DMS153 (cell line): ENCODE results near the gene TBC1D21.

ENCODE experiments used
- DNase-seq: peaks from one replicate; lab custom pipeline; 2025; lab: John Stamatoyannopoulos, UW

TBC1D21 gene

GRCh38 chr15:73873456-73873855 lies at the start of gene TBC1D21:
TSS of gene TBC1D21 (plus strand) at chr15:73873564. CDS start at chr15:73873710, 146 bp downstream.
- DNase-seq = no peak

DNA sequence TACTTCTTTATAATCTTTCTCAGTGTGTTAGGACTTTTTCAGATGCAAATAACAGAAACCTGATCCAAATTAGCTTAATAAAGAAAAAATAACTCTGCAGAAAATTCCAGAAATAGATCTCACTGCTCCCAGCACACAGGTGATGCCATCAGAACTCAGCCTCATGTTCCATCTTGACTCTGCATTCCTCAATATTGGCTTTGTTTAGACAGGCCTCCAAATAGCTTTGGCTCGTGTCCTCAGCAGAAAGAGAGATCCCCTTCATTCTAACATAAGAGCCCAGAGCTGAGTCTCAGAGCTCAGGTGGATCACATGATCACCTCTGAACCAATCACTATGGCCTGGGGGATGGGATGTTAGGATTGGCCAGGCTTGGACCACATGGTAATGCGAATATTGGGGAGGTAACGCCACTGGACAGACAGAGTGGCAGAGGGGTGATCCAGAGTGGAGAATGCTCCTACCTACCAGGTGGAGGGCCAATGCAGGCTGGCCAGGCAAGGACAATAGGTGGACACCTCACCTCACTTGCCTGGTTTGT lies 46.6 kb upstream of the TBC1D21 start:
- no peak for DNase-seq

DNA sequence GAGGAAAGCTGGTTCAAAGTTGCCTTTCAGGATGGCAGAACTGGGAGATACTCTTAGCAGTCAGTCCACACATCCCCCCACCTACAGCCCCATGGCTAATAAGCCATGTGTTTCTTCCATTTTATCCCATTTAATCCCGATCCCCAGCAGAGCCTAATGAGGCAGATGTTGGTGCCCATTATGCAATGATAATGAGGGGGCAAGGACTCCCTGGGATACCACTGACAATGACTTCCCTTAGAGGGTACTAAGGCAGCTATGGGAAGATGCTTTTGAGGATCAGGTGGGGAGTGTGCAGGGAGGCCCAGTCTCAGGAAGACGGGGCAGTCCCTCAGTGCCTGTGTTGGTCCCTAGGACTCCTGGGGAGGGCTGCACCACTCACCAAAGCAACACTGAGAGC lies 43.8 kb upstream of the TBC1D21 start:
- no peak for DNase-seq

DNA sequence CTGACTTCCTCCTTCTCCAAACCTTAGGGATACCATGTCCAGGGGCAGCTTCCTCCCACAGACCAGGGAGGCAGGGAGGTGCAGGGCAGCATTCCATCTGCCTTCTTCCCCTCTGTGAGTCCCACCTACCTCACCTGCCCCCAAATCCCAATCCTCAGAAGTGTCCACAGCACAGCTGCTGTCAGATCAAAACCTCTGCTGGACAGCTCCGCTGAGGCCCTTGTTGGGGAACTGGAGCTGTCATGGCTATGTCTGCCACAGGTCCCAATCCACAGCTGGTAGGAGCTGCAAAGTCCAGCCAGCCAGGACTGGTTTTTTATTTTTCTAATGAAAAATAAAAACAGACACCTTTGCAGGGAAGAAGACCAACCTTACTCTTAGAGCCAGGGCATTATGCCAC lies 40.7 kb upstream of the TBC1D21 start:
- no peak for DNase-seq

- DNase-seq = no peak
Measured at GRCh38 chr15:73836845-73837244, 36.5 kb upstream of the TBC1D21 start.

DNA sequence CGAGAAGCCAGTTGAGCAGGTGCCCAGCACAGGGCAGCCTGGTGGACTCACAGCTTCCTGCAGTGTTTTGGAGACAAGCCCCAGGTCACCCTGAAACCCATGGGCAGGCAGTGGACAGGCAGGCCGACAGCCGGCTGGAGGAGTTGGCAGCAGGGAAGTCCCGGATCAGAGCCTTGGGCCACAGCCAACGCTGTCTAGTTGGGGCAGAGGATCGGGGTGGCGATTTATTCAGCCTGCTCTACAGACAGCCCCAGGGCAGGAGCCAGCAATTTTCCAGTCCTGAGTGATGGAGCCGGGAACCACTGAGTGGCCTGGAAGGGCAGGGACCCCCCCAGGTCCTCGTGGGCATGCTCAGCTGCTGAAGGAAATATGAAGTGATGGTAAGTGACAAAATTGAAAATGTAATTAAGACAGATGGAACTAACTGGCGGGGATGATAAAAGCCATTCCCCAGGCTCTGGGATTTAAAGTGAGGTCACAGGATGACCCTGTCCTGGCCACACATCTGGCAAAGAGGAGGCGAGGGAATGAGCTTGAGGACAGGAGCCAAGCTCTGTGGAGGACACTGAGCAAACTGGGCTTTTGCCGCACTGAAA lies 34.4 kb upstream of the TBC1D21 start:
- DNase-seq = no peak

- DNase-seq = no peak
Measured at GRCh38 chr15:73839699-73840377, 33.5 kb upstream of the TBC1D21 start.

DNA sequence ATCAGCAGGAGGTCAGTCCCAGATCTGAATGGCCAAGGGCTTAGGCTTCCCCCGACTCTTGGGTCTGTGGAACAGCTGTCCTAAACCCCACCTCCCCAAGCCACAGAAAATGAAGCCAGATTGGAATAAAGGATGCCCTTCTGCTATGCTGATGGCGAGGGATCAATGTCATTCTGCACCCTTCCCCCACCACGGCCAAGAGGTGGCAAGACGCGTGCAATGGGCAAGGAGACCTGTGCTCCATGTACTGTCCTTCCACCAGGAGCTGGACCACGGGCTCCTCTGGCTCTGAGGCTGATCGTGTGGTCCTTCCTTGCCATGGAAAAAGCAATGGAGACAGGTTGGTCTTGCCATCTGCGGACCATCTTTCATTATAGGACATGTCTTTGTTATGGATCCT lies 32.6 kb upstream of the TBC1D21 start:
- no peak for DNase-seq

- no peak for DNase-seq
Measured at GRCh38 chr15:73841756-73842725, 31.3 kb upstream of the TBC1D21 start.

DNA sequence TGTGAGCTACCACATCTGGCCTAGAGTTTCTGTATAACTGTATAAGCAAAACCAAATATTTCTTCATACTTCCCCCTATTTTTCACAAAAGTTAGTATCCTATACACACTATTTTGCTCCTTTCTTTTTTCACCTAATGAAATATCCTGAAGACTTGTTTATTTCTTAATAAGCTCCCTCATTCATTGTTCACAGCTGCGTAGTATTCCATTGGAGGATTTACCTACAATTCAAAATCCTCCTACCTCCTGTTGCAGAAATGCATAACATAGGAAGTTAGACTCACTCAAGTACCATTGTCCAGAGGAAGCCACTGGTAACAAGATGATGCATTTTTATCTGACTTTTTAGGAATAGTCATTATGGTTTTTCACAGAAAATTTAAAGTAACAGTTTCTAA lies 29.6 kb upstream of the TBC1D21 start:
- no peak for DNase-seq

DNA sequence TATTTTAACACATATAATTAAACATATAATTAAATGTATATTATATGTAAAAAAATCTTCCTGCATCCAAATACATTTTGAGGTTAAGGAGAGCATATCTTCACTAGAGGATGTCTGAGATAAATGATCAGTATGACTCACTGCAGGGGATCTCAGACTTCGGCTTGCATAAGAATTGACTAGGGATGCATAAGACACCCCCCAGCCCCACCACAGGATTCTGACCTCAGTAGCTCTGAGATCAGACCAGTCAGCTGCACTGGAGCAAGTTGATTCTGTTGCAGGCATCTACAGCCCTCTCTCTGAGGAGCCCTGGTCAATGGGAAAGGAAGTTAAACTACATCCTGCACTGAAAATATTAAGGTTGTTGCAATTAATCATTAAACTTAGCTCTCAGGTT lies 29.0 kb upstream of the TBC1D21 start:
- no peak for DNase-seq

DNA sequence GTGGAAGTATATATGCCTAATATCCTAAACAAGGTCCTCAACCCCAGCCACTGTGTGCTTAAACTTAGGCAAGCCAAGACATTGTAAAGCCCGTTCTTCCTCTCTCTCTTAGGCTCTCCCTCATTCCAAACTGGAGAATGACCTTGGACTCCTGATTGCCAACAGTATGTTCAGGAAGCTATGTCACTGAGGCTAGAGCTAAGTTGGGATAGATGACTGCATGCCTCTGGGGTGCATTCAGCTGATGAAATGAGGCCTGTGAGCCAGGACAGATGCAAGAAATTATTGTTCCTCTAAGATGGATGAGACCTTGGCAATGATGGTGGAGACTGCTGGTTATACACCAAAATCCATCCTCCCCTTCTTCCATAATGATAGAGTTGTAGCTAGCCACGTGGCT lies 27.9 kb upstream of the TBC1D21 start:
- no peak for DNase-seq

DNA sequence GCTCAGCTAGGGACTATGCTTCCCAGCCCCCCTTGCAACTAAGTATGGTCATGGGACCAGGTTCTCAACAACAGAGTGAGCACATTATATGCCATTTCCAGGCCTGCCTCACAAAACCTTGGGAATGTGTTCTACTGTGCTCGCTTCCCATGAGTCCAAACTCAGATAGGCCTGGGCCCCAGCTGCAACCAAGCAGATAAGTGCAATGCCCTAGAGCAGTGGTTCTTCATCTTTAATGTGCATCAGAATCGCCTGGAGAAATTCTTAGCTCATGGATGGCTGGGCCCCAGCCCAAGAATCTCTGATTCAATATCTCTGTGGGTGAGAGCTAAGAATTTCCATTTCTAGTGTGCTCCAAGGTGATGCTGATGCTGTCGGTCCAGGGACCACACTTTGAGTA lies 27.5 kb upstream of the TBC1D21 start:
- DNase-seq = no peak

DNA sequence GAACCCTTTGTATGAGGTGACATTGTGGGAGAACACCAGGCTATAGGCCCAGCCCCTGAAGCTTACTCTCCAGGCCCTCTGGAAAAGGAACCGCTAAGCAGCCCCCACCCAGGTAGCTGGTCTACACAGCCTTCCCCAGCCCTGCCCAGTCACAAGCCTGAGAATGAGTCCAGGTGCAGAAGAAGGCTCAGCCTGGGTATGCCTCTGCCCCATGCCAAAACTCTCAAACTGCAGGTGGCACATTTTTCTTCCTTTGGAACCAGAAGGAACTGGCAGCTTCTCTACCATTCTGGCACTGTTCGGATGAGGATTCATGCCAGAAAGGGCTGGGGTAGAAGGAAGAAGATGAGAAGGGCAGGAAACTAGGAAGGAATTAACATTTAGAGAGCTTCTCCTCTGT lies 23.7 kb upstream of the TBC1D21 start:
- DNase-seq = no peak

GRCh38 chr15:73850228-73850627 lies 23.1 kb upstream of the TBC1D21 start:
- DNase-seq = no peak

DNA sequence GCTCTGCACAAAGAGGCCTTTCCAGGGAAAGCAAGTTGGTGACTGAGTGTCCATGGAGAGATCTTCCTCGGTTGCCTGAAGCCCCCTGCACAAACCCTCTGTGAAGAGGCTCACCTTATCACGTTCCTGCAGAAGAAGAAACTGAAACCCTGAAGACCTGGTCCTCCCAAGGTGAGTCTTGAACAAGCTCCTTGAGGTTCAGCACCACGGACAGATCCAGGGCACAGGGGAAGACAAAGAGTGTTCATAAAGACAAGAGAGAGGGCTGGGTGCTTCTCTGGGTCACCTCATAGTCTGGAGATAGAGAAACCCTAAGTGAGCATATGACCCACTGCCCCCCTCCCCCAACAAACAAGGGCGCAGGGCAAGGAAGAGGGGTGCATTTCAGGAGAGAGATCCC lies 21.7 kb upstream of the TBC1D21 start:
- DNase-seq = no peak

DNA sequence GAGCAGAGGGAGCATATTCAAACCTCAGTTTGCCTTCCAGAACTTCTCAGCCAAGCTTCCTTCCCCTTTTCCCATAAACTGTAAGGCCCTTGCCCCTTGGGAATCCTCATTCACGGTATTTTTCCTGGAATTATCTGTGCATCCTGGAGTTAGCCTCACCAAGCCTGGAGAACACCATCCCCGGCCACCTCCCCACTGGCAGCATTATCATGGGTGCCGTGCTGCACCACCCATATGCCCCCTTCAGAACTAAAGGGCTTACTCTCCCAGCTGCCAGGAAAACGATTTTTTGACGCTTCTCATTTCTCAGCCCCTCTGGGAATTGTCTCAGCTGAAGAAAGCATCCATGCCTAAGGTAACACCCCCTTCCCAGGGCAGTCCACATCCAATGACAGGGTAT lies 20.9 kb upstream of the TBC1D21 start:
- no peak for DNase-seq

GRCh38 chr15:73854265-73854664 lies 19.1 kb upstream of the TBC1D21 start:
- DNase-seq = no peak

DNA sequence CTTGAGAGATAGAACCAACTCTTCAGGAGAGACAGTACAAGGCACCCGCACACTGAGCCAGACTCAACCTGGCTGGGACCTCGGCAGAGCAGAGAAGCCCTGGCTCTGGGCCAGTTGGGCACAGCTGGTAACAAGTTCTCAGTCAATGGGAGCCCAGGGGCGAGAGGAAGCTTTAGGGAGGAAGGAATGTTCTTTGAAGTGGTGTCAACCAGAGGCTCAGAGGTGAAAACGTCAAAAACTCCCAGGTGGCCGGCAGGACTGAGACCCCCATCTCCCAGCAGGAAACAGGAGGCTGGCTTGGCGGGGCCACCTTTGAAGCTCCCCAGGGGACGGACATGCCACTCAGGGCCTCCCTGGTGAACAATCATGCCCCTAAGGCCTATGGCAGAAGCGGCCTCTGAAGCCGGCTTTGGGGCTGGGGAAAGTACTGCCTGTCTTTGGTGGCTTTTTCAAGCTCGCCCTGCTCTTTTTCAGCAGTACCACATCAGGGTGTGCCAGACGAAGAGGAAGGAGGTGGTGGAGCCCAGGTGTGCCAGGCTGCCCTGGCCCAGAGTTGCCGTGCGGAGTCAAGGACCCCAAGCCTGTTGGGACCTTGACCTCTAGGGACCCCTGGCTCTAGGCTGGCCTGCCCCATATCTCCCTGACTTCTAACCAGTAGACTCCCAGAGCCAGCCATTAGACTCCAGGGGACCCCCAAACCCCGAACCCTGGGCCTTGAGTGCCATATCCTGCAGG lies 16.7 kb upstream of the TBC1D21 start:
- peak; percentile 5 for DNase-seq

- DNase-seq = no peak
Measured at GRCh38 chr15:73857193-73857920, 16.0 kb upstream of the TBC1D21 start.

DNA sequence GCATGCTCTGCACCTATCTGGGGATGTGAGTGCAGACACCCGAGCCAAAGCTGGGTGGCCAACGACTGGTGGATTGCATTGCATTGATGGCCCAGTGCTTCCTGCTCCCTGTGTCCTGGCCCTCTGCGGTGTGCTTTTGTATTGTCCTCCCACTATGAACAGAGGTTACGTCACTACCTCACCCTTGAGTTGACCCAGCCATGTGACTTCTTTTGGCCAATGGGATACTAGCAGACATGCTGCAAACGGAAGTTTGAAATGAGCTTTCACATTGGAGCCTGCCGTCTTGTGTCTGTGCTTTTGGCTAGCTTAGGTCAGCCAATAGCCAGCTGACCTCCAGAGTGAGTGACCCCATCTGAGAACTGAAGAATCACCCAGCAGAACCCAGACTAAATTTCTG lies 15.3 kb upstream of the TBC1D21 start:
- no peak for DNase-seq
